Natural killer cell treated with Interleukin-12 subunit alpha and Interleukin-12 subunit beta and Interleukin-15 and Interleukin-18, amount 100 ng/mL, for 72 hours (primary cell): ENCODE results near the gene SCAMP2. TPM values are rescaled to one million over a fixed set of nuclear protein-coding genes. Genes with fewer than 3 reads are reported as not detected.
A peak's percentile ranks its signal among the peaks of the same experiment; 100 is the strongest.
"Not testable (repeated sequence)": the region's sequence is repeated elsewhere in the genome, so short reads cannot be mapped to it uniquely, and the experiment has no call there.

Experiments used
- ATAC-seq, 2 donors: fragments of 150-1000 bp; cut with Tn5 transposase in 1 of 2; sonication (Bioruptor Pico), chemical (Tn5 transposase) in 1 of 2; 2 replicates each; pipeline ENCODE4 v1.10.0; 2021
- DNase-seq: peaks from one replicate; pipeline ENCODE4 v3.0.0; 2022; ENCODE audit warnings: low spot score
- H3K27ac Mint-ChIP-seq, 2 donors: 1 replicate in 1 of 2; 2 replicates in 1 of 2; pipeline ENCODE4 v1.8.0; 2022; ENCODE audit warnings: mixed read lengths in 2 of 2, mild to moderate bottlenecking in 1 of 2, moderate library complexity in 1 of 2
- H3K27me3 Mint-ChIP-seq, 2 donors: 1 replicate in 1 of 2; 2 replicates in 1 of 2; pipeline ENCODE4 v1.8.0; 2022; ENCODE audit warnings: mixed read lengths in 2 of 2
- H3K36me3 Mint-ChIP-seq: one replicate; pipeline ENCODE4 v1.8.0; 2022; ENCODE audit warnings: mixed read lengths
- H3K4me1 Mint-ChIP-seq, 2 donors: 1 replicate in 1 of 2; 2 replicates in 1 of 2; pipeline ENCODE4 v1.8.0; 2022; ENCODE audit warnings: low read depth in 2 of 2, mixed read lengths in 2 of 2, mild to moderate bottlenecking in 1 of 2
- H3K4me3 Mint-ChIP-seq: one replicate; pipeline ENCODE4 v1.8.0; 2022; ENCODE audit warnings: mixed read lengths
- H3K9me3 Mint-ChIP-seq: 2 replicates; pipeline ENCODE4 v1.8.0; 2022; ENCODE audit warnings: mixed read lengths
- total RNA-seq, 2 donors: library from RNA; stranded (reverse); gene quantifications; one replicate each; pipeline ENCODE4 v1.2.3, GENCODE V29; 2022

SCAMP2 gene
- total RNA-seq, 2 donors from 2014 or later: 109 to 111 TPM

- no peaks in the 10 kb centered on the region for H3K9me3 Mint-ChIP-seq
- no peak overlapping the region for H3K4me3 Mint-ChIP-seq
- no peak for ATAC-seq
- H3K27me3 Mint-ChIP-seq: no peaks in the 10 kb centered on the region
- peaks cover 16 to 20% of the 10 kb centered on the region in 2 donors for H3K4me1 Mint-ChIP-seq
- no peak for DNase-seq
- H3K27ac Mint-ChIP-seq: no peak overlapping the region
- H3K36me3 Mint-ChIP-seq: peaks cover 10% of the 10 kb centered on the region
Observed at GRCh38 chr15:74897300-74897701, 24.1 kb upstream of the SCAMP2 start.

- Mint-ChIP-seq H3K4me1 (peaks cover 15 to 17% of the 10 kb centered on the region in 2 donors), H3K27me3 (no peaks in the 10 kb centered on the region), H3K27ac (no peak overlapping the region), H3K9me3 (no peaks in the 10 kb centered on the region), H3K36me3 (peaks cover 10% of the 10 kb centered on the region), H3K4me3 (no peak overlapping the region)
- no peak for DNase-seq
- ATAC-seq: no peak
Observed at GRCh38 chr15:74896316-74896715, 23.2 kb upstream of the SCAMP2 start.

- no peaks in the 10 kb centered on the region for H3K27me3 Mint-ChIP-seq
- H3K36me3 Mint-ChIP-seq: peaks cover 9% of the 10 kb centered on the region
- DNase-seq (no peak), ATAC-seq (no peak)
- no peak overlapping the region for H3K27ac Mint-ChIP-seq
- peaks cover 15 to 17% of the 10 kb centered on the region in 2 donors for H3K4me1 Mint-ChIP-seq
- H3K4me3 Mint-ChIP-seq: no peak overlapping the region
- H3K9me3 Mint-ChIP-seq: no peaks in the 10 kb centered on the region
Observed at GRCh38 chr15:74895830-74896229, 22.7 kb upstream of the SCAMP2 start.

GRCh38 chr15:74894383-74894782 lies 21.2 kb upstream of the SCAMP2 start:
- H3K9me3 Mint-ChIP-seq, H3K36me3 Mint-ChIP-seq, H3K27ac Mint-ChIP-seq, ATAC-seq, H3K4me3 Mint-ChIP-seq, H3K27me3 Mint-ChIP-seq, DNase-seq: not testable (repeated sequence)
- peaks cover 19 to 25% of the 10 kb centered on the region in 2 donors for H3K4me1 Mint-ChIP-seq

GRCh38 chr15:74893627-74894026 lies 20.5 kb upstream of the SCAMP2 start:
- peaks cover 24 to 32% of the 10 kb centered on the region in 2 donors for H3K4me1 Mint-ChIP-seq
- peaks cover 4% of the 10 kb centered on the region for H3K36me3 Mint-ChIP-seq
- H3K27me3 Mint-ChIP-seq: no peaks in the 10 kb centered on the region
- H3K27ac Mint-ChIP-seq: peak overlapping the region; percentile 68 to 85
- ATAC-seq: no peak
- no peaks in the 10 kb centered on the region for H3K9me3 Mint-ChIP-seq
- no peak for DNase-seq
- H3K4me3 Mint-ChIP-seq: peak overlapping the region; percentile 47

- peaks cover 24 to 32% of the 10 kb centered on the region in 2 donors for H3K4me1 Mint-ChIP-seq
- H3K27ac Mint-ChIP-seq: no peak overlapping the region
- H3K36me3 Mint-ChIP-seq: peaks cover 4% of the 10 kb centered on the region
- H3K9me3 Mint-ChIP-seq: no peaks in the 10 kb centered on the region
- ATAC-seq: no peak
- H3K4me3 Mint-ChIP-seq: no peak overlapping the region
- no peaks in the 10 kb centered on the region for H3K27me3 Mint-ChIP-seq
- no peak for DNase-seq
Observed at GRCh38 chr15:74892931-74893330, 19.8 kb upstream of the SCAMP2 start.

- peaks cover 4% of the 10 kb centered on the region for H3K36me3 Mint-ChIP-seq
- peaks cover 24 to 32% of the 10 kb centered on the region in 2 donors for H3K4me1 Mint-ChIP-seq
- H3K27ac Mint-ChIP-seq: peak overlapping the region in 1 of 2 donors; percentile 56
- H3K27me3 Mint-ChIP-seq: no peaks in the 10 kb centered on the region
- no peak overlapping the region for H3K4me3 Mint-ChIP-seq
- H3K9me3 Mint-ChIP-seq: no peaks in the 10 kb centered on the region
- ATAC-seq (no peak), DNase-seq (no peak)
Observed at GRCh38 chr15:74892313-74892712, 19.1 kb upstream of the SCAMP2 start.

GRCh38 chr15:74891469-74891868 lies 18.3 kb upstream of the SCAMP2 start:
- DNase-seq (no peak), ATAC-seq (no peak)
- H3K4me3 Mint-ChIP-seq: peak overlapping the region; percentile 21
- peaks cover 24 to 32% of the 10 kb centered on the region in 2 donors for H3K4me1 Mint-ChIP-seq
- H3K27me3 Mint-ChIP-seq: no peaks in the 10 kb centered on the region
- peaks cover 4% of the 10 kb centered on the region for H3K36me3 Mint-ChIP-seq
- H3K9me3 Mint-ChIP-seq: no peaks in the 10 kb centered on the region
- H3K27ac Mint-ChIP-seq: peak overlapping the region; percentile 12 to 56

- DNase-seq (no peak), ATAC-seq (no peak)
- Mint-ChIP-seq H3K27me3 (no peaks in the 10 kb centered on the region), H3K36me3 (peaks cover 4% of the 10 kb centered on the region), H3K9me3 (no peaks in the 10 kb centered on the region), H3K4me1 (peaks cover 24 to 32% of the 10 kb centered on the region in 2 donors), H3K4me3 (peak overlapping the region; percentile 97), H3K27ac (peak overlapping the region; percentile 85 to 90)
Observed at GRCh38 chr15:74890665-74890960, 17.4 kb upstream of the SCAMP2 start.

GRCh38 chr15:74889883-74890664 lies 16.9 kb upstream of the SCAMP2 start, which contains the start of gene MPI:
TSS of gene MPI (plus strand) at chr15:74890042. CDS start at chr15:74890074, 32 bp downstream.
- Mint-ChIP-seq H3K36me3 (peaks cover 4% of the 10 kb centered on the region), H3K27ac (peak within 1 kb of the TSS; percentile 85 to 90), H3K4me3 (peak within 1 kb of the TSS; percentile 97), H3K27me3 (no peaks in the 10 kb centered on the region), H3K4me1 (peaks cover 24 to 32% of the 10 kb centered on the region in 2 donors), H3K9me3 (no peaks in the 10 kb centered on the region)
- peak; percentile 89 for DNase-seq
- ATAC-seq: peak; percentile 99

GRCh38 chr15:74889390-74889882 lies 16.3 kb upstream of the SCAMP2 start:
- Mint-ChIP-seq H3K36me3 (peaks cover 4% of the 10 kb centered on the region), H3K27me3 (no peaks in the 10 kb centered on the region), H3K27ac (peak overlapping the region; percentile 85 to 90), H3K4me1 (peaks cover 24 to 32% of the 10 kb centered on the region in 2 donors), H3K9me3 (no peaks in the 10 kb centered on the region), H3K4me3 (peak overlapping the region; percentile 97)
- DNase-seq (no peak), ATAC-seq (peak; percentile 8 to 15)

- H3K27ac Mint-ChIP-seq: peak overlapping the region in 1 of 2 donors; percentile 85
- H3K27me3 Mint-ChIP-seq: no peaks in the 10 kb centered on the region
- DNase-seq (no peak), ATAC-seq (no peak)
- H3K4me3 Mint-ChIP-seq: no peak overlapping the region
- peaks cover 21 to 29% of the 10 kb centered on the region in 2 donors for H3K4me1 Mint-ChIP-seq
- no peaks in the 10 kb centered on the region for H3K9me3 Mint-ChIP-seq
- peaks cover 2% of the 10 kb centered on the region for H3K36me3 Mint-ChIP-seq
Observed at GRCh38 chr15:74888716-74889115, 15.6 kb upstream of the SCAMP2 start.

GRCh38 chr15:74887537-74888193 lies 14.5 kb upstream of the SCAMP2 start:
- H3K27me3 Mint-ChIP-seq, ATAC-seq, DNase-seq, H3K9me3 Mint-ChIP-seq, H3K36me3 Mint-ChIP-seq, H3K27ac Mint-ChIP-seq, H3K4me3 Mint-ChIP-seq: not testable (repeated sequence)
- H3K4me1 Mint-ChIP-seq: peaks cover 12 to 22% of the 10 kb centered on the region in 2 donors

GRCh38 chr15:74885461-74885860 lies 12.3 kb upstream of the SCAMP2 start:
- no peak for ATAC-seq
- H3K9me3 Mint-ChIP-seq: no peaks in the 10 kb centered on the region
- no peaks in the 10 kb centered on the region for H3K36me3 Mint-ChIP-seq
- H3K4me1 Mint-ChIP-seq: peaks cover 12 to 15% of the 10 kb centered on the region in 2 donors
- no peak overlapping the region for H3K27ac Mint-ChIP-seq
- H3K27me3 Mint-ChIP-seq: no peaks in the 10 kb centered on the region
- DNase-seq: no peak
- H3K4me3 Mint-ChIP-seq: no peak overlapping the region
